HG03558 (cell line): Measurements from ENCODE around the gene PPP1R3F.
"Not testable (repeated sequence)": the region's sequence is repeated elsewhere in the genome, so short reads cannot be mapped to it uniquely, and the experiment has no call there.

Experiments
- ATAC-seq: cut with Tn5 transposase; IDR thresholded peaks from one replicate; pipeline ENCODE4 v1.9.1; 2021; ENCODE audit warnings: moderate number of reproducible peaks; ENCODE audit not compliant: unreplicated experiment; ENCODE audit errors: extremely low read depth

Gene PPP1R3F

GRCh38 chrX:49270249-49270921 lies 792 bp downstream of the PPP1R3F start:
- ATAC-seq: no peak

- ATAC-seq: no peak
These were observed 1.7 kb downstream of the PPP1R3F start for GRCh38 chrX:49271341-49271740.

- no peak for ATAC-seq
These were observed 2.8 kb downstream of the PPP1R3F start for GRCh38 chrX:49272421-49272820.

- ATAC-seq: no peak
These were observed 3.7 kb downstream of the PPP1R3F start for GRCh38 chrX:49273181-49273727.

GRCh38 chrX:49276207-49276606 lies 6.6 kb downstream of the PPP1R3F start:
- no peak for ATAC-seq

- ATAC-seq: no peak
These were observed 7.3 kb downstream of the PPP1R3F start for GRCh38 chrX:49276671-49277534.

- no peak for ATAC-seq
These were observed 7.9 kb downstream of the PPP1R3F start for GRCh38 chrX:49277535-49277830.

- ATAC-seq: no peak
These were observed 8.5 kb downstream of the PPP1R3F start for GRCh38 chrX:49278081-49278480.

GRCh38 chrX:49282647-49283011 lies 13.0 kb downstream of the PPP1R3F start:
- ATAC-seq: no peak

GRCh38 chrX:49284212-49284611 lies 14.6 kb downstream of the PPP1R3F start:
- no peak for ATAC-seq

GRCh38 chrX:49286136-49286535 lies 16.5 kb downstream of the PPP1R3F start:
- no peak for ATAC-seq

GRCh38 chrX:49286581-49286980 lies 17.0 kb downstream of the PPP1R3F start:
- ATAC-seq: no peak

GRCh38 chrX:49287665-49288064 lies 18.1 kb downstream of the PPP1R3F start:
- no peak for ATAC-seq

- no peak for ATAC-seq
These were observed 20.6 kb downstream of the PPP1R3F start for GRCh38 chrX:49290215-49290614.

GRCh38 chrX:49291615-49292337 lies 22.2 kb downstream of the PPP1R3F start:
- no peak for ATAC-seq

- no peak for ATAC-seq
These were observed 23.1 kb downstream of the PPP1R3F start for GRCh38 chrX:49292400-49293362.

GRCh38 chrX:49299293-49299692 lies 29.7 kb downstream of the PPP1R3F start:
- not testable (repeated sequence) for ATAC-seq

- ATAC-seq: no peak
These were observed 31.1 kb downstream of the PPP1R3F start for GRCh38 chrX:49300703-49301102.

GRCh38 chrX:49303346-49303745 lies 33.8 kb downstream of the PPP1R3F start, which contains the start of gene GAGE10:
TSS of gene GAGE10 (plus strand) at chrX:49303646. CDS start at chrX:49304860, 1,214 bp downstream.
- no peak for ATAC-seq

- ATAC-seq: not testable (repeated sequence)
These were observed 38.2 kb downstream of the PPP1R3F start for GRCh38 chrX:49307775-49308174.
